Muscle of leg (tissue), 11 donors: Measurements from ENCODE around the gene PRKD2. TPM values are rescaled to one million over a fixed set of nuclear protein-coding genes. Genes with fewer than 3 reads are reported as not detected.

ENCODE experiments used
- DNase-seq: peaks from one replicate; pipeline ENCODE4 v3.0.0; 2013
- H3K27ac ChIP-seq: one replicate; pipeline ENCODE4 v1.5.1; 2013; ENCODE audit warnings: mild to moderate bottlenecking, low read length, control low read depth
- H3K27me3 ChIP-seq: one replicate; pipeline ENCODE4 v1.6.1; 2013; ENCODE audit warnings: low read length; ENCODE audit not compliant: control insufficient read depth, insufficient read depth
- H3K36me3 ChIP-seq: one replicate; pipeline ENCODE4 v1.6.1; 2013; ENCODE audit warnings: low read length; ENCODE audit not compliant: control insufficient read depth, insufficient read depth
- H3K4me1 ChIP-seq: one replicate; pipeline ENCODE4 v1.6.1; 2013; ENCODE audit warnings: low read length; ENCODE audit not compliant: control insufficient read depth, insufficient read depth
- H3K4me3 ChIP-seq: one replicate; pipeline ENCODE4 v1.5.1; 2013; ENCODE audit warnings: low read length, control low read depth
- H3K9me3 ChIP-seq: replicated peaks from 2 replicates; pipeline ENCODE4 v1.6.1; 2013; ENCODE audit warnings: low read depth, low read length; ENCODE audit not compliant: control insufficient read depth
- WGBS: methylation state at CpG from one replicate; pipeline ENCODE4 v1.1.5; 2013; ENCODE audit warnings: missing lambda C conversion rate; ENCODE audit not compliant: insufficient coverage; 5-methylcytosine and 5-hydroxymethylcytosine counted together
- polyA plus RNA-seq, 8 donors: library from polyadenylated mRNA; unstranded; fragments of 120-200 nt; gene quantifications; one replicate each; pipeline versions ENCODE4 v1.2.1 to v1.2.3, GENCODE V29; 2013; ENCODE audit warnings: inconsistent platforms in 1 of 8, low replicate concordance in 1 of 8; ENCODE audit not compliant: insufficient read length in 8 of 8, insufficient read depth in 1 of 8
- total RNA-seq: library from RNA; stranded (reverse); fragments of 120-200 nt; gene quantifications from one replicate; pipeline ENCODE4 v1.2.4, GENCODE V29; 2013

PRKD2 gene
- total and polyA plus RNA-seq, 9 donors, result 12.1 to 29.8 (median 23.9) TPM

DNA sequence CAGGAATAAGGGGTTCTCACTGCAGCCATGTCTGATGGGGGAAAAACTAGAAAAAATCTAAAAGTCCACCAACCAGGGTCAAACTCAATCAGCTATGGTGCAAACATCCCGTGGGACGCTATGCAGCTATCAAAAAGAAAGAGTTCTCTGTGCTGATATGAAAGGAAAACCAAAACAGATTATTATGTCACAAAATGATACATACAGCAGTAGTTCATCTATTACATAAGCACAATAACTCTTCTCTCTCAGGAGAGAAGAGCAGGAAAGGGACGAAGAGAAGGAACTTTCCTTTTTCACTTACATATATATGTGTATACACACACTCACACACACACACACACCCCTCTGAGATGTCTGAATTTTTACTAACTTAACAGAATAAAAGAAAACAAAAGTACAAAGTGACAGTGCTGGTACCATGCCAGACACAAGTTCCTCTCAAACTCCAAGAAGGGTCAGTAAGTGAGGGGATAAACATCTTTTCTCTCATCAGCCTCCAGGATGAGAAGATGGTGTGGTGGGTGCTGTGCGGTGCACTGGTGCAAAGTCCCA, 26.1 kb upstream of the PRKD2 start:
- H3K36me3 ChIP-seq, result peaks cover 30% of the 10 kb centered on the region
- no peak overlapping the region for H3K4me3 ChIP-seq
- H3K4me1 ChIP-seq, result peaks cover 43% of the 10 kb centered on the region
- 71% methylated on average over 1 of the region's 4 CpGs for WGBS
- no peak overlapping the region for H3K27ac ChIP-seq
- no peaks in the 10 kb centered on the region for H3K9me3 ChIP-seq
- H3K27me3 ChIP-seq, result no peaks in the 10 kb centered on the region
- DNase-seq, result no peak

DNA sequence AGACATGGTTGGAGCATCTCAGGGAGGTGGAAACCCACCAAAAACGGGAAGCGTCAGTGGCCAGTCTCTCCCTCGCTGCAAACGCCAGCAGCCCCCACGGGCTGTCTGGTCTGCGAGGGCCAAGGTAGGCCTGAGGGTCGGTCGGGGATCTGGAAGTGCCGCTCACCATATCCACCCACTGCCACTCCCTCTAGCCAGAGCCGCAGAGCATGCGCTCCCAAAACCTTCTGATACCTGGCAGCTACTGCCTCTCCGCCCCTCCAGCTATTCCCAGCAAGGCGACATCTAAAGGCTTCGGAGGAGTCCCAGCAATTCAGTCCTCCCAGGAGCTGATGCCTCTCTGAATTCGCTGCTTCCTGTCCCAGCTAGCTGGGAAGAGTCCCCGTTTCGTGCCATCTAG, 24.5 kb upstream of the PRKD2 start:
- H3K9me3 ChIP-seq, result no peaks in the 10 kb centered on the region
- peaks cover 40% of the 10 kb centered on the region for H3K36me3 ChIP-seq
- H3K4me3 ChIP-seq, result no peak overlapping the region
- WGBS, result 61% methylated on average over 12 of the region's 17 CpGs
- peaks cover 47% of the 10 kb centered on the region for H3K4me1 ChIP-seq
- H3K27ac ChIP-seq, result no peak overlapping the region
- no peak for DNase-seq
- no peaks in the 10 kb centered on the region for H3K27me3 ChIP-seq

DNA sequence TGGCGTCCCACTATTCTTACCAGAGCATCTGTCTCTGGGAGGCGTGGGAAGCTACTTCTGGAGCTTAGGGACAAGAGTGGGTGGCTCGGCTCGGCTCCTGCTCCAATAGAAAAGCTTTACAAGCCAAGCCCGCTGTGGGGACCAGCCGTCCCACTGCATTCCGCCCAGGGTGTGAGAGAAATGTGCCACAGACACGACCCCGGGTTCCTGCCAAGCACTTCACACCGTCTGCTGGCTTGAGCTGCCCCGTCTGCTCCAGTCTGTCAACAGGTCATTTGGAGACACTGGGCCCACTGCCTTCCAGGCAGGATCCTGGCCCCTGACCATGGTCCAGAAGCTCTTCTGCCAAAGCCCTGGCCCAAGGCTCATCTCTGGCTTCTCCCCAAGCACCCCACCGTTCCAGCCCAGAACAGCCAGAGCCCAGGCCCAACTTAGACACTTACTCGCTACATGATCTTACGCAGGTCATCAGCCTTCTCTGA, 22.4 kb upstream of the PRKD2 start:
- peaks cover 50% of the 10 kb centered on the region for H3K36me3 ChIP-seq
- peaks cover 38% of the 10 kb centered on the region for H3K4me1 ChIP-seq
- H3K4me3 ChIP-seq, result no peak overlapping the region

DNA sequence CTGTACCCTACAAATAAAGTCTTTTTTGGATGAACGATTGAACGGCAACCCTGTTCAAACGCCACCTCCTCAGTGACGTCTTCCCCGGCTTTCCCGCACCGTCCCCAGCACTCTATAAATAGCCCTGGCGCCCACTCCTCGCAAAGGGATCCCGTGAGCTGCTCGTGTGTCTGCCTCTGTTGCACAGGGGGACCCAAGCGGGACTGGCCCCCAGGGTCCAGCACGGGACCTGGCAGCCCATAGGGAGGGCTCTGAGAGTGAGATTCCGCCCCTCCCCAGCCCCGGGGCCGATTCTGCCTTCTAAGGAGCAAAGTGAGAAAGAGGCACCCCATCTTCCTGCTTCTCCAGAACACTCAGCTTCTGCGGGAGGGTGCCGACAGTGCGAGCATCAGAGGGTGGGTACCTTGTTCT, 20.9 kb upstream of the PRKD2 start:
- peaks cover 31% of the 10 kb centered on the region for H3K4me1 ChIP-seq
- no peak overlapping the region for H3K4me3 ChIP-seq
- H3K27me3 ChIP-seq, result no peaks in the 10 kb centered on the region
- DNase-seq, result no peak
- 78% methylated on average over 14 of the region's 19 CpGs for WGBS
- no peaks in the 10 kb centered on the region for H3K9me3 ChIP-seq
- H3K27ac ChIP-seq, result no peak overlapping the region
- peaks cover 64% of the 10 kb centered on the region for H3K36me3 ChIP-seq

More for the DNA sequence above, 22.4 kb upstream of the PRKD2 start:
- H3K27me3 ChIP-seq, result no peaks in the 10 kb centered on the region
- WGBS, result 31% methylated on average over 10 of the region's 14 CpGs
- no peaks in the 10 kb centered on the region for H3K9me3 ChIP-seq
- peak; percentile 57 for DNase-seq
- H3K27ac ChIP-seq, result peak overlapping the region; percentile 47

DNA sequence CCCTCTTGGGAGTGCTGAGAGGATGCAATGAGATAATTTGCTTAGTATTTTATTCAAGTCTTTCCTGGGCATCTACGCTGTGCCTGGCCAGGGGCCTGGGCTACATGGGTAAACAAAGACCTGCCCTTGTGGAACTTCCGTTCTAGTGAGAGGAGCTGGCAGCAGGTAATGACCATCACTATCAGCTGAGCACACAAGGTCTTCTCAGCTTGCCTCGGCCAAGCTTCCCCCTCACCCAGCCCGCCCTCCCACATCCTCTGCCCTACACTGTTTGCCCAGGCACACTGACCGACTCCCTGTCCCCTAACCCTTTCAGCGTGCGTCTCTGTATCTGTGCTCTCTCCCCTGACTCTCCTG, 20.4 kb upstream of the PRKD2 start:
- no peak overlapping the region for H3K4me3 ChIP-seq
- DNase-seq, result no peak
- peaks cover 32% of the 10 kb centered on the region for H3K4me1 ChIP-seq

DNA sequence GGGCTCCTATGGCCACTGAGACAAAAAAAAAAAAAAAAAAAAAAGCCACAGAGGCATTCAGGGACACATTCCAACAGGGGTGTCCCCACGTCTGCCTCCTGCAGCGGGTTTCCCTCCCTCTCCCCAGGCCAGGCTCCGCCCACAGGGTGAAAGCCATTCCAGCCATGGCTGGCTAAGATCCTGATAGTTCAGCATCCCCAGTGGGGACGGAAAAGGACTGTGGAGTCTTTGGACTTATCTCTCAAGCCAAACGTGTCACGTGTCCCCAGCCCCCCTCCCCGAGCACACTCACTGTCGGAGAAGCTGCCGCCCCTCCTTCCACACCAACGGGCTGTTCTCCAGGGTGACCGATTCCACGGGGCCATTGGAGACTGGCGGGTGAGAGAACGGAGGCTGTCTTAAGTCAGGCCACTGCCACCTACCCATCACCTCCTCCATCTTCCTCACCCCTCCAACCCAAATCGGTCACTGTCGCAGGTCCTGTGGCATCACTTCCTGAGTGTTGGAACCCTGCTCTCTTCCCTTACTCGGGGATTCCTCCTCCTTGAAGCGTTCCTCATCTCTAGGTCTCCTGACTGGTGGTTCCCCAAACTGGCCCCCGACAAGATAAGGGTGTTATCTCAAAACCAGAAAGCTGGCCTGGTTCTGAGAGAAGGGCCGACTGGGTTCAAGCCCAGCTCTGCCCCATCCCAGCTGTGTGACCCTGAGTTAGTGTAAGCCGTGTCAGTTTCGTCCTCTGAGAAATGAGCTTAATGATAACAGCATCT, 19.8 kb upstream of the PRKD2 start:
- WGBS, result 71% methylated on average over 15 of the region's 22 CpGs
- peak; percentile 65 for DNase-seq
- Histone ChIP-seq H3K4me1 (peaks cover 36% of the 10 kb centered on the region), H3K4me3 (no peak overlapping the region), H3K27me3 (no peaks in the 10 kb centered on the region), H3K9me3 (no peaks in the 10 kb centered on the region), H3K27ac (no peak overlapping the region), H3K36me3 (peaks cover 71% of the 10 kb centered on the region)

More for the DNA sequence above, 20.4 kb upstream of the PRKD2 start:
- Histone ChIP-seq H3K27me3 (no peaks in the 10 kb centered on the region), H3K9me3 (no peaks in the 10 kb centered on the region), H3K36me3 (peaks cover 69% of the 10 kb centered on the region), H3K27ac (no peak overlapping the region)
- WGBS, result 58% methylated on average over 5 of the region's 7 CpGs

DNA sequence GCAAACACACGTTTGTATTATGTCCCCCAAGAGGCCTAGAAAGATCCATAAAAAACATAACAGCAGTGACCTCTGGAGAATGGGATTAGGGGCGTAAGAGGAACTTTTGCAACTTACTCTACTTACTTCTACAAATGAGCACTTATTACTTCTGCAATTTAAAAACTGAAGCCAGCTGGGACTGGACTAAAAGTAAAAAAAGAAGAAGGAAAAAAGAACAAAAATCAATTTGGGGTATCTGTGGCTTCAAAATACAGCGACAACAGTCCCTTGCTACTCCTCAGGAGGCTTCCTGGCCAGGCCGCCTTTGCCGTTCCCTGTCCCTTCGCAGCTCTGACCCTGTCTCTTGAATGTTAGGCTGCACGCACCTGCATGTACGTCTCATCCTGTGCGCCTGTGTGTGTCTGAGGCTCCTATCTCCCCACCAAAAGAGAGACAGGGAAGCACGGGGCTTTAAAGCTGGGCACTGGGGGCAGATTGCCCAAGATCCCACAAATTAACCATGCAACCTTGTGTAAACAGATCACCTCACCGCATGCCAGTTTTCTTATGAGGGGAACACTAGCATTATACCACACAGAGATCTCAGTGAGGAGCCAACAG, 16.9 kb upstream of the PRKD2 start:
- Histone ChIP-seq H3K36me3 (peaks cover 85% of the 10 kb centered on the region), H3K4me1 (peaks cover 26% of the 10 kb centered on the region), H3K4me3 (no peak overlapping the region), H3K27me3 (no peaks in the 10 kb centered on the region), H3K27ac (no peak overlapping the region), H3K9me3 (no peaks in the 10 kb centered on the region)
- WGBS, result 82% methylated on average over 6 of the region's 11 CpGs
- no peak for DNase-seq

DNA sequence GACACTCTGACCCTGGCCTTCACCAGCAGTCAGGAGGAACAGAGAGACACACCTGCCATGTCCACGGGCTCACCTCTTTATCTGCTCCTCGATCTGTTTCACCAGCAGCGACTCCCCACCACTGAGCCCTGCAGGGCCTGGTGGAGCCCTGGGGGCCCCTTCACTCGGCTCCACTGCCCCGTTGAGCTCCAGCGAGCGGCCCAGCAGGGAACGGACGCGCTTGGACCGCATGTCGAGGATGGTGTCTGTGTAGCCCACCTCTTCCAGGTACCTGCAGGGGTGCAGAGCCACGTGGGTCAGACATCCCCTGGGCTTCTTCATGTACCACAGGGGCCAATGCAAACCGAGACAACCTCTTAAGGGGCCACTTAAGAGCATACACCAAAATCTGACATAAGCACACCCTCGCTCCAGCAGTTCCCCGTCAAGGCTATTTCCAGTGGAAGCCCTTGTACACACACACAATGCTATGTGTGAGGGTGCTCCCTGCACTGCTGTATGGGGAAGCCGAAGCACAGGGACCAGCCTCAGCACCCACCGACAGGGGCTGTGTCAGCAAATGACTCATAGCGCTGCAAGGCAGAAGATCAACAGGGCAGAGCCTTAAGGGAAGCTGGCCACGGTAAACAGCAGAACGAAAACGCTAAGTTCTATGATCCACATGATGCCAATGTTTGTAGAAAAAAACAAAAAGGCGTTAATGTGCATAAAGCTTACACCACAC, 16.2 kb upstream of the PRKD2 start:
- no peak for DNase-seq
- no peak overlapping the region for H3K27ac ChIP-seq
- peaks cover 28% of the 10 kb centered on the region for H3K4me1 ChIP-seq
- H3K27me3 ChIP-seq, result no peaks in the 10 kb centered on the region
- H3K9me3 ChIP-seq, result no peaks in the 10 kb centered on the region
- no peak overlapping the region for H3K4me3 ChIP-seq
- H3K36me3 ChIP-seq, result peaks cover 85% of the 10 kb centered on the region
- 87% methylated on average over 16 of the region's 23 CpGs for WGBS

DNA sequence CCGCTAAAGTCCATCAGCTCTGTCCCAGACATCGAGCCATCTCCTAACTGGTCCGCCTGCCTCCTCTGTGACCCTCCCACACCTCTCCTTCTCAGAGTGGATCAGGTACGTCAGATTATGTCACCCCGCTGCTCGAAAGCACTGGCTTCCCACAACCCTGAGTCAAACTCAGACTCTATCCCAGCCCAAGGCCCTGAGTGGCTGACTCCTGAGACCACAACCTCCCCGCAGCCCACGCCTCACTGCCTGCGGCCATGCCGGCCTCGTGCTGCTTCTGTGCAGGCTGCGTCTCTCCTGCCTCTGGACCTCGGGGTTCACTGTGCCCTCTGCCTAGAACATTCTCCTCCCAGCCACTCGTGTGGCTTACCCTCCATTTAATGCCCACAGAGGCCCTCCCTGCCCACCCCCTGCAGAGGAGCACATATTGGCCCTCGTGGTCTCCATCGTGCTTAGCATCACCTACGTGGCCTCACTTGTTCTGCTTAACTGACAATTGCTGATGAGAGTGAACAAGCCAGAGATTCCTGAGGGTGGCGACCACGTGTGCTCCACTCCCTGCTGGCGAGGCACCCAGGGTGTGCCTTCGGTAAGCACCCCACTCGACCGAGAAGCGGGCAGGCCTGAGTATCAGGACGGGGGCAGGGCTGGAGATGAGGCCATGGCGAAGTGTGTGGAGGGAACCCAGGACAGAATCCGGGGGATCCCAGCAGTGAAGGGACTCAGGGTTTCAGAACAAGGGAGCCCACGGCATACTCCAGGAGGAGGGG, 15.4 kb upstream of the PRKD2 start:
- WGBS, result 86% methylated on average over 28 of the region's 28 CpGs
- no peak for DNase-seq
- Histone ChIP-seq H3K27ac (no peak overlapping the region), H3K36me3 (peaks cover 87% of the 10 kb centered on the region), H3K27me3 (no peaks in the 10 kb centered on the region), H3K9me3 (no peaks in the 10 kb centered on the region), H3K4me1 (peaks cover 36% of the 10 kb centered on the region), H3K4me3 (no peak overlapping the region)
